Adrenal gland (tissue), 12 donors: ENCODE data around the gene FOXN1. TPM values are rescaled to one million over a fixed set of nuclear protein-coding genes. Genes with fewer than 3 reads are reported as not detected.

Experiments
- DNase-seq, 7 donors: peaks; one replicate each; pipeline ENCODE4 v3.0.0-alpha.2; 2019 to 2020
- H3K27ac ChIP-seq, 5 donors: fragments of 200-600 bp; sonication (generic) in 4 of 5; 1 replicate in 3 of 5; 2 replicates in 2 of 5; pipeline versions ENCODE4 v1.5.1 to v1.8.0; 2016 to 2020; ENCODE audit warnings: mild to moderate bottlenecking in 1 of 5
- H3K27me3 ChIP-seq: fragments of 200-600 bp; 2 replicates; pipeline ENCODE4 v1.8.0; 2021
- H3K36me3 ChIP-seq, 2 donors: fragments of 200-600 bp; replicated peaks in 1 of 2; 1 replicate in 1 of 2; 2 replicates in 1 of 2; pipeline versions ENCODE4 v1.5.1 to v1.8.0; 2018 to 2022
- H3K4me1 ChIP-seq, 2 donors: fragments of 200-600 bp; replicated peaks in 1 of 2; 1 replicate in 1 of 2; 2 replicates in 1 of 2; pipeline versions ENCODE4 v1.5.1 to v1.8.0; 2018 to 2021
- H3K4me3 ChIP-seq, 4 donors: fragments of 200-600 bp; sonication (generic) in 3 of 4; one replicate each; pipeline ENCODE4 v1.5.1; 2016 to 2018
- H3K9me3 ChIP-seq, 3 donors: fragments of 200-600 bp; sonication (generic) in 1 of 3; replicated peaks in 1 of 3; 1 replicate in 2 of 3; 2 replicates in 1 of 3; pipeline versions ENCODE4 v1.5.1 to v1.8.0; 2016 to 2021
- POLR2A ChIP-seq, 2 donors: fragments of 450-650 bp; IDR thresholded peaks; one replicate each; pipeline ENCODE4 v1.6.1; 2017; ENCODE audit warnings: antibody characterized with exemption in 2 of 2, mild to moderate bottlenecking in 2 of 2, moderate library complexity in 1 of 2
- WGBS, 4 donors: extraction: QIAGEN DNeasy Blood & Tissue Kit in 2 of 4; methylation state at CpG; one replicate each; pipeline versions ENCODE4 v1.1.5 to v1.1.7; 2013 to 2017; 5-methylcytosine and 5-hydroxymethylcytosine counted together
- intact Hi-C, 2 donors: fragments of 100-400 bp; cut with DNase I; formaldehyde crosslinking; loops; one replicate each; pipeline versions ENCODE4 v1.14.1 to v1.15.0; 2022 to 2023
- polyA plus RNA-seq, 3 donors: library from polyadenylated mRNA; stranded (reverse); fragments of 200-250 nt in 2 of 3; fragments of 350-450 nt in 1 of 3; fragmentation: Illumina TruSeq in 1 of 3; extraction: RNeasy Lipid Tissue Mini Kit (QIAGEN cat#74804) in 1 of 3; gene quantifications; one replicate each; pipeline ENCODE4 v1.2.3, GENCODE V29; 2013 to 2014
- total RNA-seq, 9 donors: library from RNA; depleted of rRNA in 4 of 9; stranded (reverse); fragments of >200 nt in 4 of 9; fragments of 120-200 nt in 1 of 9; fragmentation: NEBNext Ultra II Directional in 1 of 9; extraction: Animal tissue kit (Norgen Biotek cat#: 25700) in 1 of 9; gene quantifications; one replicate each; pipeline versions ENCODE4 v1.1.0 to v1.2.4, GENCODE V29; 2013 to 2023
- TF ChIP-seq, protein P1 (sequence below), 6 experiments: fragments of 450-650 bp in 4 of 6; fragments of 200-600 bp in 2 of 6; sonication (generic) in 1 of 6; IDR thresholded peaks; 1 replicate in 5 of 6; 2 replicates in 1 of 6; pipeline versions ENCODE4 v1.5.1 to v1.8.0; 2016 to 2021; ENCODE audit warnings: antibody characterized with exemption in 6 of 6, mild to moderate bottlenecking in 2 of 6, moderate library complexity in 1 of 6
- donor health status: healthy with polysubstance abuse.
- donor health status: Bipolar disorder and iron deficiency.
- donor health status: DM: yes; HTN: yes; CAD: no.
- donor health status: DM: no; HTN: no; CAD: no.
- donor health status: DM: no; HTN: no; CAD: no.
- donor health status: DM: yes; HTN: yes; CAD: no.

The FOXN1 gene
- total and polyA plus RNA-seq, 12 donors, result 0.06 TPM; not detected in 11

- peaks cover 7 to 22% of the 10 kb centered on the region in 2 donors for H3K4me1 ChIP-seq
- no peaks in the 10 kb centered on the region for H3K9me3 ChIP-seq
- no peaks in the 10 kb centered on the region for H3K27me3 ChIP-seq
- 75 to 91% (median 81%) methylated on average over 2 to 3 of the region's 3 CpGs for WGBS, 4 donors
- H3K27ac ChIP-seq, result no peak overlapping the region
- intact Hi-C loops, result loop anchor here (5.0 kb wide), 1 partner anchor 63 kb away; the partner anchor contains the start of gene RSKR (in 2 of the 2)
- TF ChIP-seq, protein P1, sequence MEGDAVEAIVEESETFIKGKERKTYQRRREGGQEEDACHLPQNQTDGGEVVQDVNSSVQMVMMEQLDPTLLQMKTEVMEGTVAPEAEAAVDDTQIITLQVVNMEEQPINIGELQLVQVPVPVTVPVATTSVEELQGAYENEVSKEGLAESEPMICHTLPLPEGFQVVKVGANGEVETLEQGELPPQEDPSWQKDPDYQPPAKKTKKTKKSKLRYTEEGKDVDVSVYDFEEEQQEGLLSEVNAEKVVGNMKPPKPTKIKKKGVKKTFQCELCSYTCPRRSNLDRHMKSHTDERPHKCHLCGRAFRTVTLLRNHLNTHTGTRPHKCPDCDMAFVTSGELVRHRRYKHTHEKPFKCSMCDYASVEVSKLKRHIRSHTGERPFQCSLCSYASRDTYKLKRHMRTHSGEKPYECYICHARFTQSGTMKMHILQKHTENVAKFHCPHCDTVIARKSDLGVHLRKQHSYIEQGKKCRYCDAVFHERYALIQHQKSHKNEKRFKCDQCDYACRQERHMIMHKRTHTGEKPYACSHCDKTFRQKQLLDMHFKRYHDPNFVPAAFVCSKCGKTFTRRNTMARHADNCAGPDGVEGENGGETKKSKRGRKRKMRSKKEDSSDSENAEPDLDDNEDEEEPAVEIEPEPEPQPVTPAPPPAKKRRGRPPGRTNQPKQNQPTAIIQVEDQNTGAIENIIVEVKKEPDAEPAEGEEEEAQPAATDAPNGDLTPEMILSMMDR (IDR thresholded peaks at IDR 0.05), result no peak
- TF ChIP-seq POLR2A (IDR thresholded peaks at IDR 0.05), result no peak
- H3K36me3 ChIP-seq, result peaks cover 0 to 21% of the 10 kb centered on the region in 2 donors
- H3K4me3 ChIP-seq, result no peak overlapping the region
- no peak for DNase-seq
These were observed 43.3 kb downstream of the FOXN1 start for GRCh38 chr17:28549236-28550132.

- 85 to 100% (median 94%) methylated on average over 1 of the region's 1 CpG for WGBS, 4 donors
- Histone ChIP-seq H3K27ac (no peak overlapping the region), H3K4me1 (peaks cover 7 to 22% of the 10 kb centered on the region in 2 donors), H3K9me3 (no peaks in the 10 kb centered on the region), H3K36me3 (peaks cover 0 to 35% of the 10 kb centered on the region in 2 donors), H3K27me3 (no peaks in the 10 kb centered on the region), H3K4me3 (no peak overlapping the region)
- DNase-seq, result no peak
- TF ChIP-seq POLR2A (IDR thresholded peaks at IDR 0.05), result no peak
- TF ChIP-seq, protein P1 (IDR thresholded peaks at IDR 0.05), result no peak
- intact Hi-C loops, result no loop called here
These were observed 44.7 kb downstream of the FOXN1 start for GRCh38 chr17:28550858-28551257.

DNA sequence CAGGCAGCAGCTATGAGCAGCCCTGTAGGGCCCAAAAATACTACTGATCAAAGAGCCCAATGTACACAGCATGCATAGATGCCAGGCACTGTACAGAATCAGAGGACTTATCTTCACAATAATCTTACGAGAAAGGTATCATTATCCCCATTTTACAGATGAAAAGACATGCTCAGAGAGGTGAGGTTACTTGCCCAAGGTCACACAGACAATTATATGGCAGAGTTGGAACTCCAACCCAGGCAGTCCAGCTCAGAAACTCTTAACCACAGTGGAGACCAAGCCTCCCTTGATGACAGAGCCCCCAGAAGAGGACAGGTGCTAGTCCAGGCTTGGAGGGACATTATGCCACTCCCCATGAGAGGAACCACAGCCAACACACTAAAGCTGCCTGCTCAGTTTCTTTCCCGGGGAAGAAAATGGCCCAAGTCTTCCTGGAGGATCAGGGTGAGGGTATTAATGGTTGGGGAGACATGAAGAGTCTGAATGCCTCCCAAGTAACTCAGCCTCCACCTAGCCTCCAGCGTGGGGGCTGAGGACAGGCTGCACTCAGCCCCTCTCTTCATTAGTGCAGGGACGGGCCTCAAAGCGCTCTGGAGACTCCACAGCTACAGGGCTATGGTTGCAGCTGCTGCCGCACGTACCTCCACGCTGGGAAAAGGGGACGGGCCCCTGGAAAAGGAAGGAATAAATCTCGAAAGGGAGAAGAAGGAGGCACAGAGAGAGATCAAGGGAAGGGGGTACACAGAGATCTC lies 45.5 kb downstream of the FOXN1 start:
- DNase-seq, result no peak
- H3K27ac ChIP-seq, result peak overlapping the region in 2 of 5 donors; percentile 69 to 72
- intact Hi-C loops, result no loop called here
- peaks cover 7 to 22% of the 10 kb centered on the region in 2 donors for H3K4me1 ChIP-seq
- no peak for TF ChIP-seq POLR2A (IDR thresholded peaks at IDR 0.05)
- TF ChIP-seq, protein P1 (IDR thresholded peaks at IDR 0.05), result no peak
- H3K9me3 ChIP-seq, result no peaks in the 10 kb centered on the region
- no peaks in the 10 kb centered on the region for H3K27me3 ChIP-seq
- 13 to 19% (median 16%) methylated on average over 8 to 10 of the region's 10 CpGs for WGBS, 4 donors
- peak overlapping the region in 2 of 4 donors; percentile 79 to 93 for H3K4me3 ChIP-seq
- H3K36me3 ChIP-seq, result peaks cover 0 to 39% of the 10 kb centered on the region in 2 donors
